CD4-positive, alpha-beta T cell treated with Interleukin-21 for 1 hour (primary cell): Measurements from ENCODE around the gene TESPA1.
A peak's percentile ranks its signal among the peaks of the same experiment; 100 is the strongest.

ENCODE experiments used
- DNase-seq: peaks from one replicate; pipeline ENCODE4 v3.0.0-alpha.2; 2020

Gene TESPA1

DNA sequence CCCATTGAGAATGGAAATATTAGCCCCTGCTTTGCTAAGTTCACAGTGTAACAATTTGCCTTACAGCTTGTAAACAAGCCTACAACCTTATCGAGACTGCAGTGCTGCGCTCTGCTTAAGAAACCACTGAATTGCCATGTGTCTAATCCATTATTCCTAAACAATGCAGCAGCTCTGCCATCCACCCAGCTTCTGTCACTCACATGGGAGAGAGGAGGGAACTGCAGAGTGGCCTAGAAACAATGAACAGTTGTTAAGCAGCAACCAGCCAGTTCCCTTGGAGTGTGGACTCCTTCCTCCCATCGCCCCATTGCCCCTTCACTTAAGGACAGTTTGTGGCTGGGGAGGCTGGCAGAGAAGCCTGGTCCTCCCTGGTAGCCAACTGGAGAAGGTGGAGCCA, 42.9 kb downstream of the TESPA1 start:
- no peak for DNase-seq

DNA sequence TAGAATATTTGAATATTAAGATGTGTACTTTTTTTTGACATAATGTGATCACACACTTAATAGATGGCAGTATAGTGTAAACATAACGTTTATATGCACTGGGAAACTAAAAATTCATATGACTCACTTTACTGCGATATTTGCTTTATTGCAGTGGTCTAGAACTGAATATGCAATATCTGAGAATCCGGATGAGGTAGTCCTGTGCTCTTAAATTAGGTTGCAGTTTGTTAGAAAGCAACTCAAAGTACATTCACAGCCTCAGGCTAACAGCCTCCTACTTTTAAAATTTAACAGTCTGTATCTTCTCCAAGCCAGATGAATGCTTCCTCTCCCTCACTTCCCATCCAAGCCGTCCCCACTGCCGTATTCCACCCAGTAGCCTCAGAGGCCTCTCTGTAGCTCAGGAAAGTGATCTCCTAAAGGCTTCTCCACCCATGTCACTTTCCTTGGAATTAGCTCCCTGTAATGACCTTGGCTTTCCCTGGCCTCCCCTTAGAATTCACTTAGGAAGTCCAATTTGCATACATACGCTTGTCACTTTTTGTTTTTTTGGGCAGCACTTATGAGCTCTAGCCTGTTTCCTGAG, 43.7 kb downstream of the TESPA1 start:
- DNase-seq, result no peak

DNA sequence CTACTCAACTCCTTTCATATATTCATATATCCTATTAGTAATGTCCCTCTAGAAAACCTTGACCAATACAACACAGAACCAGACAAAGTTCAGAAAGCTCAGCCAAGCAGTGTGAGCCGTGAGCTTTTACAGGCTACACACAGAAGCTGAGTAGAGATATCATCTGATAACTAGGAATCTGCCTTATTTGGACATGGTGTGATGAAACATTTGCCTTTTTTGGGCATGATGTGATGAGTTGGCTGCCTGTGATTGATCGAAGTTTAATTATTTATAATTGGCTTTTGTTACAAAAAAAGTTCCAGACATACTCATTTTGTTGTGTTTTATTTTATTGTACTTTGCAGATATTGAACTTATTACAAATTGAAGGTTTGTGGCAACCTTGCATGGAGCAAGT, 46.6 kb downstream of the TESPA1 start:
- no peak for DNase-seq

DNA sequence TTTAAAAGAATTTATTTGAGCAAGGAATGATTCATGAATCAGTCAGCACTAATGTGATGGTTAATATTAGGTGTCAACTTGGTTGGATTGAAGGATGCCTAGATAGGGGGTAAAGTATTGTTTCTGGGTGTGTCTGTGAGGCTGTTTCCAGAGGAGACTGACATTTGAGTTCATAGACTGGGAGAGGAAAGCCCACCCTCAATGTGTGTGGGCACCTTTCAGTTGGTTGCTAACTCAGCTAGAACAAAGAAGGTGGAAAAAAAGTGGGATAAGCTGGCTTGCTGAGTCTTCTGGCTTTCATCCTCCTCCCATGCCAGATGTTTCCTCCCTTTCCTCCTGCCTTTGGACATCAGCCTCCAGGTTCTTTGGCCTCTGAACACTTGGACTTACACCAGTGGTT, 47.2 kb downstream of the TESPA1 start:
- no peak for DNase-seq

DNA sequence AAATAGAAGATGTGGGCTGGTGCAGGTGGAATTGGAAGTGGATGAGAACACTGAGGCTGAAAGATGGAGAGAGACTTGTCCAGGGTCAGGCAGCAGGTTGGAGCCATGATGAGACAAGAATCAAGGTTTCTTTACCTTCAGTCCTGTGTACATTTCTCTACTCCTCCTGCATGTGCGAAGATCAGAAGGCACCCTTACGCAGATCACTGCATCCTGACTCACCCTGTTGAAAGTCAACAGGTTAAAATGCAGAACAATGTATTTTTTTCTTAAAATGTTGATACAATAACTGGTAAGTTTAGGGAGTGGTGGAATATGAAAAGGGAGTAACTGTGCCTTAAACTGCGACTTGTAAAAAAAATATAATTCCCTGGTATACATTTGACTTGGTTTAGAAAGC, 47.8 kb downstream of the TESPA1 start:
- DNase-seq, result no peak

DNA sequence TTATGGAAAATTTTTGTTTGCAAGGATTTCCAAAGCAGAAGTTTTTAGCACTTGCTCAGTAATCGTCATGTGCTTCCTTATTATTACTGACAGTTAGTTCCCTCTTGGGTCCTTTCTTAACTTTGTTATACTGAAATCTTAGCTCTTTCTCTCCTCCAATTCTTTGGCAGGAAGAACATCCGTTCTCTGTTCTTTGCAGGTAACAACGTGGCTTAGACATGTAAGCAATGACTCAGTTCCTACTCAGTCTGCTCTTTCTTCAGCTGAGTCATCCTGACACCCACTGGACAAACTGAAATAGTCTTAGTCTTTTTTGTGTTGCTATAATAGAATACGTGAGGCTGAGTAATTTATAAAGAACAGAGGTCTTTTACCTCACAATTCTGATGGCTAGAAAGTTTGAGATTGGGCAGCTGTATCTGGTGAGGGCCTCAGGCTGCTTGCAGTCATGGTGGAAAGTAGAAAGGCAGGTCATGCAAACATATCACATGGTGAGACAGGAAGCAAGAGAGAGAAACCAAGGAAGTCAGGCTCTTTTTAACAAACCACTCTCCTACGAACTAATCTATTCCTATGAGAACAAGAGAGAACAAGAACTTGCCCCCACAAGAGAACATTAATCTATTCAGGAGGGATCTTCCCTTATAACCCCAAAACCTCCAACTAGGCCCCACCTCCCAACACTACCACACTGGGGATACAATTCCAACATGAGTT, 49.2 kb downstream of the TESPA1 start:
- peak; percentile 60 for DNase-seq

DNA sequence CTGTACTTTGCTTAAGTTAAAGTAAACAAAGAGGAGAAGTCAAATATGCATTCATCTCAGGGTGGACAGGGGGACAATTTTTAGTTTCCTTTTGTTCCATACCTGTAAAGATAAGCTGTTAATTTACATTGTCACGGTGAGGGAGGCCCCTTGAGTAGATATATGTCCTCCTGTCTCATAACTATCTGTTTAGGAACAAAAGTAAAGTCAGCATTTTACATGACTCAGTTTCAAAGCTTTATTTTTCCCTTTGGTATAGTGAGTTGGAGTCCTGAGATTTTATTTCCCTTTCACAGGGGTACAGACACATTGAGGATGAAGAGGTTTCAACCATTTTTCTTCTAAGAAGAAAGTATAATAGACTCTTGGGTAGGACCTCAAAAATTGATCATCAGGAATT, 50.1 kb downstream of the TESPA1 start:
- no peak for DNase-seq

DNA sequence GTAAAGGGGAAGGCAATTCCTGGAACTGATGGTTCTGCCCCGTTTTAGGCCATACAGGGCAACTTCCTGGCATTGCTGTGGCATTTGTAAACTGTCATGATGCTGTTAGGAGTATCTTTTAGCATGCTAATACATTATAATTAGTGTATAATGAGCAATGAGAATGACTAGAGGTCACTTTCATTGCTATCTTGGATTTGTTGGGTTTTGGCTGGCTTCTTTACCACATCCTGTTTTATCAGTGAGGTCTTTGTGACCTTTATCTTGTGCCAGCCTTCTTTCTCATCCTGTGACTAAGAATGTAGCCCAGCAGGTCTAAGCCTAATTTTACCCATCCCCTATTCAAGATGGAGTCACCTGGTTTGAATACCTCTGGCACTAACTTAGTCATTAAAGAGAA, 51.2 kb downstream of the TESPA1 start:
- DNase-seq, result peak; percentile 52

DNA sequence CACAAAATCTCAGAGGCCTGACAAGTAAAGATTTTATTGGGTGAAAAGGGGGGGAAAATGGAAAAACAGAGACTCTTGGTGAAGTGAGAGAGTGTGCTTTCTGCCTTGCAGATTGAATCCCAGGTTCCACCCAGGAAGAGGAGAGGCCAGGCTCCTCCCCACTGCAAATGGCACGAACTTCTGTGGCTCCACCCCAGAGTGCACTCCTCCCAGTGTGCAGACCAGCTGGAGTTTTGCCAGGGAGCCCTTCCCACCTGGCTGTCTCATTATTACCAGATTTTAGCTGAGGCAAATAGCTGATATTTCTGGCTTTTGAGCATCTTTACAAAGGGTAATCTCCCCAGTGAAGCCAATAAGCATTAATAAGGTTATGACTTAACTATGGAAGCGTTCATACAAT, 51.9 kb downstream of the TESPA1 start:
- DNase-seq, result no peak

DNA sequence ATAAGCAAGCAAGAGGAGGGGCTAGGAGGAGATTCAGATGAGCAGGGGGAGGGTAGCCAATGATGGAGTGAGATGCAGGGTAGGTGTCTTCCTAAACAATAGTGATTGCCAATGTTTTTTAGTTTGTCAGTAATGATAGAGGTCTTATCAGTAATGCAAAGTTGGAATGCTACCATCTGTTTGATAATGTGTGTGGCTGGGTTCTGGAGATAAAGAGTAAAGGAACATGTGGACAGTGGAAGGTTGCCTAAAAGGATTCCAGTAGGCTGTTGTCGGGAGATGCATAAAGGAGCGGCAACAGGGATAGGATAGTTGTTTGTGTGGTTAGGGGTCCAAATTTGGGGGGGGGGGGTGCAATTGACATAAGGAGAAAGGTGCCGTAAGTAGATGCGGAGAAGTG, 52.5 kb downstream of the TESPA1 start:
- DNase-seq, result no peak

DNA sequence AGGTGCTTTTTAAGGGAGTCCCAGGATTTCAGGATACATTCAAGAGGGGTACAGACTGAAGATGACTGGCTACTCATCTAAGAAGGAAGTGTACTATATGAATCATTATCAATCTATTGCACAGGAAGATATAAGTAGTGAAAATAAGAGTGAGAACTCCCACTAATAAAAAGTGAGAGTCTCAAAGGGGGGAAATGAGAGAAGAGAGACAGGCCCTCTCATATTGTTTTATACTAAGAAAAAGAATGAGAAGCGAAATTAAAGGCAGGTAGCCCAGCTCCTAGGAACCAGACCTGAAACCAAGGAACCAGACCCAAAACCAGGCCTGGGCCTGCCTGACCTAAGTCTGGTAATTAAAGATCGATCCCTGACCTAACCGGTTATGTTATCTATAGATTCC, 54.6 kb downstream of the TESPA1 start:
- no peak for DNase-seq

DNA sequence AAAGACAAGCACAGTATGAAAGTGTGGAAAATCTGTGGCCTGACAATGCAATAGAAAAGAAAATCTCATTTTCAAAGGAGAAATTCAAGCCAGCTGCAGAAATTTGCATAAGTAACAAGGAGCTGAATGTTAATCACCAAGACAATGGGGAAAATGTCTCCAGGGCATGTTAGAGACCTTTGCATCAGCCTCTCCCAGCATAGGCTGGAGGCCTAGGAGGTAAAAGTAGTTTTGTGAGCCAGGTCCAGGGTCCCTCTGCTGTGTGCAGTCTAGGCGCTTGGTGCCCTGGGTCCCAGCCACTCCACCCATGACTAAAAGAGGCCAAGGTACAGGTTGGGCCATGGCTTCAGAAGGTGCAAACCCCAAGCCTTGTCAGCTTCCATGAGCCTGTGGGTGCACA, 58.3 kb downstream of the TESPA1 start:
- DNase-seq, result no peak

DNA sequence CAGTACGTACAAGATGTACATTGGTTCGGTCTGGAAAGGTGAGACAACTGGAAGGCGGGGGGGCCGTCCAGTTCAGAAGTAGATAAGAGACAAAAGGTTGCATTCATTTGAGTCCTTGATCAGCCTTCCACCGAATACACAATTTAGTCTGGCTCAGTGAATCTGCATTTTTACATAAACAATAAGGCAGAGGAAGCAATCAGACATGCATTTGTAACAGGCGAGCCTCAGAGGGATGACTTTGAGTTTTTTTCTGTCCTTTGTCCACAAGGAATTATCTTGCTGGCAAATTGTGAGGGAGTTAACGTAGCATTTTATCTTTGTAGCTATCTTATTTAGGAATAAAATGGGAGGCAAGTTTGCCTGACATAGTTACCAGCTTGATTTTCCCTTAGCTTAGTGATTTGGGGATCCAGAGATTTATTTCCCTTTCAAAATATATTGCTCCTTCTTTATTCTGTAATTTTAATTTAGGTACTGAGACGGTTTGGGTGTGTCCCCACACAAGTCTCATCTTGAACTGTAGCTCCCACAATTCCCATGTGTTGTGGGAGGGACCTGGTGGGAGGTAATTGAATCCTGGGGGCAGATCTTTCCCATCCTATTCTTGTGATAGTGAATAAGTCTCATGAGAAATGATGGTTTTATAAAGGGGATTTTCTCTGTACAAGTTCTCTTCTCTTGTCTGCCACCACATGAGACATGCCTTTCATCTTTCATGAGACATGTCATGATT, 59.4 kb downstream of the TESPA1 start:
- DNase-seq, result no peak

DNA sequence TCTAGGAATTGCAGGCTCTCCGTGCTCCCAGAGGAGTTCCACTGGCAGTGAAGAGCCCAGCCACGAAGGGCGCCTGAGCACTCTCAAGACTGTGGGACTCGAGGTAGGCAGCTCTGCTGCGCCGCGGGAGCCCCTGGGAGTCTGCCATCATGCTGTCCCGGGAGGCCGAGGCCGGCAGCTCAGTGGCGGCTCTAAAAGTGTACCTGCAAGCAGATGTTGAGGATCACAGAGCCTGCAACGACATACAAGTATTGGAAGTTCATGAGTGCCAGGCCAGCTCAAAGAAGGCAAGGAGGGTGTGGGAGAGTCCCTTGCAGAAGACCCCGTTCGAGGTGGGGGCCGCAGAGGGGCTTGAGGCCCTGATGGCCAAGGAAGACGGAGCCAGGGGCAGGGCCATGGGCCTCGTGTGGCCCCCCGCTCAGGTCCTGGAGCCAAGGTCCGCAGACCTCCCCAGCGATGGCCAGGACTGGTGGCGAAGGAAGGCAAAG, 67.5 kb downstream of the TESPA1 start:
- no peak for DNase-seq
